ENCODE measurements around the gene ZNF784.

GRCh38 chr19:55611983-55612645 lies 12.3 kb downstream of the ZNF784 start:
- TF ChIP-seq CTCF (IDR thresholded peaks at IDR 0.05; ENCODE audit: low read depth, low read length, poor library complexity, severe bottlenecking) (no peak), EZH2phosphoT487 (IDR thresholded peaks at IDR 0.05; ENCODE audit: borderline replicate concordance, low read length) (no peak)

All from DOHH2 (cell line).